Measurements from ENCODE around the gene FAM151A. TPM values are rescaled to one million over a fixed set of nuclear protein-coding genes. Genes with fewer than 3 reads are reported as not detected.
"Not testable (repeated sequence)": the region's sequence is repeated elsewhere in the genome, so short reads cannot be mapped to it uniquely, and the experiment has no call there.

FAM151A gene
- total RNA-seq, 3 donors from 2014 or later = 5.7 to 25.1 (median 19.2) TPM

DNA sequence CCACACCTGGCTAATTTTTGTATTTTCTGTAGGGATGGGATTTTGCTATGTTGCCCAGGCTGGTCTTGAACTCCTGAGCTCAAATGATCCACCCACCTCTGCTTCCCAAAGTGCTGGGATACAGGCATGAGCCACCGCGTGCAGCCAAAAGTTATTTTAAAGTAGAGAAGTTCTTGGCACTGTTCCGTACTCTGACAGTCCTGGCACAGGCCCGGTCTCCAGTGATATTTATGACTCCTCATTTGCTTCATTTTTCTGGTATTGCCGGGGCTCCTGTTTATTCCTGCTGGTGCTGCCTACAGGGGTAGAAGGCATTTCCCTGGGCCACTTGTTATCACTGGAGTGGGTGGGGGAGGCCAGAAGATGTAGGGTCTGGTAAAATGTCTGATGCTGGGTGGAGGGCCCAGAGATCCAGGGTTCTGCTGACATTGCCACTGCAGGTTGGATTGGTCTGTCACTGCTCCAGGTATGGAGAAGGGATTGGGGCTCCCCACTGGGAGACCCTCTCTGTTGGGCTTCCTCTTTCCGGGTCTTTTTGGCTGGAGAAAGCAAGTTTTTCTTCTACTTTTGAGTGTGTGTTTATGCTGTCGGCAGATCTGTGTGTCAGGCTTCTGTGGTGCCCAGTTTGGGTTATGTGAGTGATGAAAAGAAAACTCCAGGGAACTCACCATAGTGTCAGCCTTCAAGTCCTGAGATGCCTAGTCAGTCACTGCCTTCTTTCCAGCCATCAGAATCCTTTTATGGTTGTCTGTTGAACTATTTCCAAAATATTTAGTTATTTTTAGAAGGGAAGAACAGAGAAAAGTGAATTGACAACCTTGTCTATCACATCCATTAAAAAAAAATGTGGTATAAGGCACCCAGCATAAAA lies 22.7 kb upstream of the FAM151A start:
- intact Hi-C loops (cut with DNase I, micrococcal nuclease) = no loop called here
- Histone ChIP-seq H3K36me3 (ENCODE audit: low read depth) (no peaks in the 10 kb centered on the region), H3K4me3 (no peak overlapping the region), H3K9me3 (peaks cover 15% of the 10 kb centered on the region), H3K4me1 (ENCODE audit: low read depth) (peaks cover 21% of the 10 kb centered on the region)
- TF ChIP-seq CTCF (IDR thresholded peaks at IDR 0.05) = no peak
- DNase-seq = peak in 1 of 3 donors; percentile 40
- ATAC-seq = no peak

DNA sequence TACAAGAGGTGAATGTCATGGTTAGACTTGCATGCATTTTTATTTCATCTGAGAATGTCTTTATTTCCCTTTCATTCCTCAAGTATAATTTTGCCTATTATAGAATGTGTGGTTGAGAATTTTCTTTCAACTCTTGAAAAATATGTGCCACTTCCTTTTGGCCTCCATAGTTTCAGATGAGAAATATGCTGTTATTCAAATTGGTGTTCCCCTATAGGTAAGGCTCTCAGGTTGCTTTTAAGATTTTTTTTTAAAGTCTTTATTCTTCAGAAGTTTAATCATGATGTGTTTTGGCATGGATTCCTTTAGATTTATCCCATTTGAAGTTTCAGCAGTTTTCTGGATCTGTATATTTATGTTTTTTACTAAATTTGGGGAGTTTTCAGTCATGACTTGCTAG lies 20.4 kb upstream of the FAM151A start:
- peaks cover 12% of the 10 kb centered on the region for H3K4me1 ChIP-seq (ENCODE audit: low read depth)
- peaks cover 15% of the 10 kb centered on the region for H3K9me3 ChIP-seq
- H3K4me3 ChIP-seq = no peak overlapping the region
- H3K36me3 ChIP-seq (ENCODE audit: low read depth) = no peaks in the 10 kb centered on the region
- TF ChIP-seq CTCF (IDR thresholded peaks at IDR 0.05) = no peak
- ATAC-seq (no peak), DNase-seq (no peak)
- intact Hi-C loops (cut with DNase I, micrococcal nuclease) = no loop called here

- ATAC-seq (peak; percentile 98), DNase-seq (peak; percentile 73 to 80 (median 75))
- Histone ChIP-seq H3K9me3 (peaks cover 15% of the 10 kb centered on the region), H3K4me3 (no peak within 1 kb of the TSS), H3K4me1 (ENCODE audit: low read depth) (peaks cover 12% of the 10 kb centered on the region), H3K36me3 (ENCODE audit: low read depth) (no peaks in the 10 kb centered on the region)
- intact Hi-C loops (cut with DNase I, micrococcal nuclease) = no loop called here
- no peak for TF ChIP-seq CTCF (IDR thresholded peaks at IDR 0.05)
These were observed 17.8 kb upstream of the FAM151A start, which contains the start of gene MROH7 for GRCh38 chr1:54640863-54641836. Gene MROH7, plus strand, starts transcription at chr1:54641786. Its CDS starts 11,141 bp downstream, at chr1:54652927.

GRCh38 chr1:54640361-54640760 lies 17.0 kb upstream of the FAM151A start:
- no peak overlapping the region for H3K4me3 ChIP-seq
- H3K36me3 ChIP-seq (ENCODE audit: low read depth) = no peaks in the 10 kb centered on the region
- H3K4me1 ChIP-seq (ENCODE audit: low read depth) = peaks cover 12% of the 10 kb centered on the region
- intact Hi-C loops (cut with DNase I, micrococcal nuclease) = no loop called here
- no peak for TF ChIP-seq CTCF (IDR thresholded peaks at IDR 0.05)
- DNase-seq = peak in 1 of 3 donors; percentile 3
- ATAC-seq = peak; percentile 9
- peaks cover 15% of the 10 kb centered on the region for H3K9me3 ChIP-seq

DNA sequence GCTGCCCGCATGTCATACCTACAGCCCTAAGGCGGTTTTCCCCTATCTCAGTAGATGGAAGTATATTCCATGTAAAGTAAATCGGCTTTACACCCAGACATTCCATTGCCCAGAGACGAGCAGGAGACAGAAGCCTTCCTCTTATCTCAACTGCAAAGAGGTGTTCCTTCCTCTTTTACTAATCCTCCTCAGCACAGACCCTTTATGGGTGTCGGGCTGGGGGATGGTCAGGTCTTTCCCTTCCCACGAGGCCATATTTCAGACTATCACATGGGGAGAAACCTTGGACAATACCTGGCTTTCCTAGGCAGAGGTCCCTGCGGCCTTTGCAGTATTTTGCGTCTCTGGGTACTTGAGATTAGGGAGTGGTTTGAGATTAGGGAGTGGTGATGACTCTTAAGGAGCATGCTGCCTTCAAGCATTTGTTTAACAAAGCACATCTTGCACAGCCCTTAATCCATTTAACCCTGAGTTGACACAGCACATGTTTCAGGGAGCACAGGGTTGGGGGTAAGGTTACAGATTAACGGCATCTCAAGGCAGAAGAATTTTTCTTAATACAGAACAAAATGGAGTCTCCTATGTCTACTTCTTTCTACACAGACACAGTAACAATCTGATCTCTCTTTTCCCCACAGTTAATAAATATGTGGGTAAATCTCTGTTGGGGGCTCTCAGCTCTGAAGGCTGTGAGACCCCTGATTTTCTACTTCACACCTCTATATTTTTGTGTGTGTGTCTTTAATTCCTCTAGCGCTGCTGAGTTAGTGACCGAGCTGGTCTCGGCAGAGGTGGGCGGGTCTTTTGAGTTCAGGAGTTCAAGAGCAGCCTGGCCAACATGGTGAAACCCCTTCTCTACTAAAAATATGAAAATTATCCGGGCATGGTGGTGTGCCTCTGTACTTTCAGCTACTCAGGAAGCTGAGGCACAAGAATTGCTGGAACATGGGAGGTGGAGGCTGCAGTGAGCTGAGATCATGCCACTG lies 13.4 kb upstream of the FAM151A start:
- H3K9me3 ChIP-seq; ATAC-seq; intact Hi-C loops (cut with DNase I, micrococcal nuclease); H3K36me3 ChIP-seq (ENCODE audit: low read depth); DNase-seq; H3K4me3 ChIP-seq: not testable (repeated sequence)
- peaks cover 12% of the 10 kb centered on the region for H3K4me1 ChIP-seq (ENCODE audit: low read depth)

DNA sequence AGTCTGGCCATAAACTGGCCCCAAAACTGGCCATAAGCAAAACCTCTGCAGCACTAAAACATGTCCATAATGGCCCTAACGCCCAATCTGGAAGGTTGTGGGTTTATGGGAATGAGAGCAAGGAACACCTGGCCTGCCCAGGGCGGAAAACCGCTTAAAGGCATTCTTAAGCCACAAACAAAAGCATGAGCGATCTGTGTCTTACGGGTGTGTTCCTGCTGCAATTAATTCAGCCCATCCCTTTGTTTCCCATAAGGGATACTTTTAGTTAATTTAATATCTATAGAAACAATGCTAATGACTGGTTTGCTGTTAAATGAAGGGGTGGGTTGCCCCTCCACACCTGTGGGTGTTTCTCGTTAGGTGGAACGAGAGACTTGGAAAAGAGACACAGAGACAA lies 12.5 kb upstream of the FAM151A start:
- H3K36me3 ChIP-seq (ENCODE audit: low read depth); H3K9me3 ChIP-seq; H3K4me1 ChIP-seq (ENCODE audit: low read depth); DNase-seq; ATAC-seq; intact Hi-C loops (cut with DNase I, micrococcal nuclease); H3K4me3 ChIP-seq: not testable (repeated sequence)

Measured in mucosa of descending colon (tissue), 3 donors.